HS-5 (cell line): ENCODE data around the gene MRPS6.

Experiments used
- DNase-seq: peaks from one replicate; pipeline ENCODE4 v3.0.0-alpha.2; 2012; ENCODE audit warnings: low read depth

Gene MRPS6

DNA sequence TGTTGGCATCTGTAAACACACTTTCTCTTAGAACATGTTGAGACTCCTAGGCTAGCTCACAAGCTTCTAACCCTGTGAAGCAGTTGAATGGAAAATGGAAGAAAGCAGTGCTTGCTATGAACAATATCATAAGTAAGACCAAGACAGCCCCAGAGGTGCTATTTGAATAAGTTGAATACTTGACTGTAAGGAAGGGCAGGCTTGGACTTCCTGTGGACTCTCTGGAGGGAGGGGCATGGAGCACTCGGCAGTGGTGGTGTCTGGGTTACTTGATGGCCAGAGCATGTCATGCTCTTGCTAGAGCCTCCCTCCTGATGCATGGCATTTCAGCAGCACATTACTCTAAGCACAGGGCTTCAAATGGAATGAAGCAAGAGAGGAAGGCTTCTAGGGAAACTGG lies 60.0 kb downstream of the MRPS6 start:
- DNase-seq, result no peak

DNA sequence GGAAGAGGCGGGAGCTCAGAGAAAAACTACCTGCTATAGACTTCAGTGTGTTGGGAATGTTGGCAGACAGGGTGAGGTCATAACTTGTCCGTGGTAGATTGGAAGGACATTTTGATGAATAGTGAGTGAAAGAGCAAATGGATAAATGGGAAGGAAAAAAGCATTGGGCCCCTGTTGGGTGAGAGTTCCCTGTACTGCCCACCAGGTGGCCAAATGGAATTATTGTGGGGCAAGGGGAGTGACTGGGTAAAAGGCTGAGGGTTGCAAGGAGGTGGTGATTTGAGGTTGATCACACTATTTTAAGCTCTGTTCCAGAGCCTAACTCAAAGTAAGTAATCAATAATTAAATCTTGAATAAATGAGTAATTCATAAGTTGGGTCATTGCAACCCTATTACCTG lies 60.4 kb downstream of the MRPS6 start:
- no peak for DNase-seq

DNA sequence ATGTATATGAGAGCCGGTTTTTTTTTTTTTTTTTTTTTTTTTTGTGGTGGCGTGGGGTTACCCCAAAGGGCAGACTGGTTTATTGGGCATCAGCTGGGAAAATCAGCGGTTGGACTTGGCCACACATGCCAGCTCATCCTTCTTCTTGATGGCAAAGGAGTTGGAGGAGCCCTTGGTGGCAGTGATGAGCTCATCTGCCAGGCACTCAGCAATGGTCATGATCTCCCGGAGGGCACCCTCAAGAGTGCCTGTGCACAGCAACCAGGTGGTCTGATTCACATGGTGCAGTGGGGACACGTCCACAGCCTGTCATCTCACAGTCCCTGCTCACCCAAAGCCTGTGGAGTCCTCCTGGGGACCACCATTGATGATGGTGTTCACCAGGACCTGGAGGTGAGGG lies 62.0 kb downstream of the MRPS6 start:
- no peak for DNase-seq

DNA sequence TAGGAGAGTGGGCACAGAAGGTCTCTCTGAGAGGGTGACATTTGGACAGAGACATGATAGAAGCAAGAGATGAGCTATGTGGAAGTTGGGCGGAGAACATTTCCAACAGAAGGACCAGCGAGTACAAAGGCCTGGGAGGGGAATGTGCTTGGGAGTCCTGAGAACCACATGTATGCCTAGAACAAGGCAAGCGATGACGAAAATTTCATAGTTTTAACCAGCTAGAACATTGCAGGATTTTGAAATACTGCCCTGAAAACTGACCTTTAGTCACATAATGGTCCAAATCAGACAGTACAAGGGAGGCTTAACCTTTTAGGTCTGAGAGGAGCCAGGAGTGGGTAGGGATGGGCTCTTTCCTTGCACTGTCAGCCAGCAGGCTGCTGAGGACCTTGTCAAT lies 68.0 kb downstream of the MRPS6 start:
- DNase-seq, result no peak

DNA sequence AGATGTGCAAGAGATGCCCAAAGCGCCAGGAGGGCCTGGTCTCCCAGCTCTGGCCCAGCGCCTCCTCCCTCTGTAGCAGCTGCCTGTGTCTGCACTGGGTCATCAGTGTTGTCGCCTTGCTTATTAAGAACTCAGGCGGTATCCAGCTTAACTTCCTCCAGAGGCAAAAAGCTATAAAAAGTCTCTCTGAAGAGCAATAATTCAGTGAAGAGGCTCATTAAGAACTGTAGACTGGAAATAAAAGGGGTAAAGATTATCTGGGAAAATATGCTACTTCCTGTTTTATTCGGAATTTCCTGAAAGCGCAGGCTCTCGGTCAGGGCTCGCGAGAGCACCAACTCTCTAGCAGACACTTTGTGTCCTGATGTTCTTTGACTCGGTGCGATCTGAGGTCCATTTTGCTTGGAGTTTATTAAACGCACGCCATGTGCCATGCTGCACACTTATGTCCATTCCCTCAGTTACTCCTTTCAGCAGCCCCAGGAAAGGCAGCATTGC lies 70.4 kb downstream of the MRPS6 start:
- no peak for DNase-seq

DNA sequence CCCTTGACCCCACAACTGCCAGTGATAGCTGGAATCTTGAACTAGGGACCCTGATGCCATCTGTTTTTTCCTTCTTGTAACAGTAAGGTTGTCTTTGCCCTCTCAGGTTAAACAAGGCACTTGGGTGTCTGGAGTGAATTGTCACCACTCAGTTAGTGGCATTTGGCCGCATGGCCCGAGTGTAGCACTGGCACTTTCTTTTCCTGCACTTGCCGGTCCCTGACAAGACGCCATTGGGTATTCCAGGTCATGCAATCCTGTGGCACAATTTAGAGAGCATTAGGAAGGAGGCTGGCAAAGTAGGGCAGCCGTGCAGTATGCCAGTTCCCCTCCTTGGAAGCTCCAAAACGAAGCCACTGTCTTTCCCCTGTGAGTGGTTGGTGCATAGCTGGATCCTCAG lies 70.8 kb downstream of the MRPS6 start:
- no peak for DNase-seq

DNA sequence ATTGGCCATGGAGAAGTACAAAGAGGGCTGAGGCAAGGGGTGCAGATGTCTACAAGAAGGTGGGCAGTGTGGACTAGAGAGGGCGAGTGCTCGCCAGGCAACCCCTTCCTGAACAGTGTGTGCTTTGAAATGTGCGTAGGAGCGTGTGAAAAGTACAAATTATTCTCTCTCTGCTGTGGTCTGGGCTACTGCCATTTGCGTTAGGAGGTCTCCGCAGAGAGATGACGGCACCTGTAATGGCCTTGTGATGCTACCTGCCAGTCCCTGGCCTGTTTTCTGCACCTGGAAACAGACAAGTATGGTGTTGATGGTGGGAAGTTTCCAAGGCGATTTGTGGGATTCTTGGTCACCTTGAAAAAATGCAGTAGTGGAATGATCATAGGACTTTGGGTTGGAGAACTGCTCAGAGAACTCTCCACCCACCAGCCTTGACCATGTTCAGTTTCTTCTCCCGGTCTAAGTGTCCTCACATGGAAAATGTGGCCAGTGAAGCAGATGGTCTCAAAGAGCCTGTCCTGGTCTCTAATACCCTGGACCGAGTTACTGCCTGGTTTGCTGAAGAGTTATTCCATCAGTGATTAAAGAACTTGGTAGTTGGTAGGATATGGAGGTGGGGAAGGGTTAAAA lies 74.5 kb downstream of the MRPS6 start:
- DNase-seq, result no peak

DNA sequence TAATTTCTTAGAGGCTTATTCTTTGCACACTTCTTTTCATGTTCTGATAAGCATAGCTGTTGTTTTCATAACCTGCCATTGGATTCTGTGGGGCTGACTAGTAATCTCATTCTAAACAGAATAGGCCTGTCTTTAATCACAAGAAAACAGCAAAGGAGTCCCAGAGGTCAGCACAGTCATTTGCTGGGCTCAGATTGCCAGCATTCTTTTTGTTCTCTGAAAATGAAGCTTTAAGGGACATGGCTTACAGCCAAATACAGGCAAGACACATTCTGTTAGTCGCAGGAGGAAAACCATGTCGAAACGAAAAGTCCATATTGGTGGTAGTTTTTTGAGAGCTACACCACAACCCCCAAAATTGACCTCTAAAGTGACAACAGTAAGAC lies 75.0 kb downstream of the MRPS6 start:
- DNase-seq, result no peak

DNA sequence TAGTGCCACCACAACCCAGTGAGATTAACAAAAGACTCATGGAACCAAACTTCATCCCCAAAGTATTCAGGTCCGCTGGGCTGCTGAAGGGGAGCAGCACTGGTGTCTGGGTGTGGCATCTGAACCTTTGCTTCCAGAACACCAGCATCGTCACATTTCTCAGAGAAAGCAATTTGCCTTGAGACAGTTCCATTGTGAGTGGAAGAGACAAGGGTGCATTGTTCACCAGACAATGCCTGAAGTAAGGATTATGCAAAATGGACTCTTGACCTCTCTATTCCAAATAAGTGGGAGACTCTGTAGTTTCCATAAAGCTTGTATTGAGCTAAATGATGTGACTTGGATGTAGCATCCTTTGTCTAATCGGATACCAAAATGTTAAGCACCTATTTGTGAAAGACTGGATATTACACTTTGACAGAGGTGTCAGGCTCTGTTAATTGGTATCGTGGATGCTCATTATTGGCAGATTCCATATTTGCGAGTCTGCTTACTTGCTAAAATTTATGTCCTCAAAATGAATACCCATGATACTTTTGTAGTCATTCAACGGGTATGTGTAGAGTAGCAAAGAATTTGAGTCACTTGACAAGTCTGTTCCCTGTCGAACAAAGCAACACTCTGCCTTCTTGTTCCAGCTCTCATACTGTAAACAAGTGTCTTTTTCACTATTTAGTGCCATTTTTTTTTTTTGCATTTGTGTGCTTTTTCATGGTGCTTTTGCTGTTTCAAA lies 75.6 kb downstream of the MRPS6 start:
- no peak for DNase-seq

DNA sequence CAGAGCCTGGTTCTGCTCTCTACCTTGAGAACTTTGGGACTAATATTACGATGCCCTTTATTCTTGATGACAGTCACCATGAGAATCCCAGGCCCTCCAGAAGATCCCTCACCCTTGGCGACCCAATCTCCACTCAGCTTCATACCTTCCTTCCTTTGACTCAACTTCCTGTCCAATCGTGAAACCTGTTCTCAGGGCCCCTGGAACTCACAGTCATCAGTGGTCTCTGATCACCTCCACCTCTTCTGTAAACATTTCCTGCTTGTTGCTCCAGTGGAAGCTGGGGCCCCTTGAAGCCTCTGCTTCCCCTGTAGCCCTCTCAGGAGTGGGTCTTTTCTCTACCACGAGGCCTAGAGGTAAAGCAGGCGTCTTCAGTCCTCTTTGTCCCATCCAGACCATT lies 79.1 kb downstream of the MRPS6 start:
- no peak for DNase-seq

DNA sequence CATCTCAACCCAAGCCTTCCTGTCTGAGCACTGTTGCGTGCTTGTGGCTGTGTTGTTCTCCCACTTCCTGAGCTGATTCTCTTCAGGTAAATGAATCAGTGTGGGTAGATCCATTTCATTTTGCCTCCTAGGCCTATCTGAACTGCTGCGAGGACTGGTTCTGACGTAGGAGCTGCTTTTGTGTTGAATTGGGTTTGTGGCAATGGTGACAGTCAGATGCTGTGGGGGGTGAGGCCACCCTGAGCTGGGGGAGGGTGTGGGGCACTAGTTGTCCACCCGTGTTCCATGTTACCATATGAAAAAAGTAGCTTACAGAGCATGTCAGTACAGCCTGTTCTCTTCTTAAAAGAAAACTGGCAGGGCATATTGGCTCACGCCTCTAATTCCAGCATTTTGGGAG lies 81.5 kb downstream of the MRPS6 start:
- no peak for DNase-seq

DNA sequence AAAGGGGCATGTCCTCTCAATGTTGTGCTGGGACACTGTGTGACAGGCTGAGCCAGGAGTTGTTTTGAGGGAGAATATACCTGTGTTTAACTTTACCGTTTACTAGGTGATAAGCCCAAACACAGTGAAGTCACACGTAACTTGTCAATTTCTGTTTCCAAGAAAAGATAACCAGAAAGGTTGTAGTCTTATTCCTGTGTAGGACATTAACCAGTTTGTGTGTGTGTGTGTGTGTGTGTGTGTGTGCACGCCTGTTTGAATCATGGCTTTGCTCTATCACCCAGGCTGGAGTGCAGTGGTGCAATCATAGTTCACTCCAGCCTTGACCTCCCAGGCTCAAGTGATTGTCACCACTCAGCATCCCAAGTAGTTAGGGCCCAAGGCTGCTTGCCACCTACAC lies 83.6 kb downstream of the MRPS6 start:
- DNase-seq, result no peak

DNA sequence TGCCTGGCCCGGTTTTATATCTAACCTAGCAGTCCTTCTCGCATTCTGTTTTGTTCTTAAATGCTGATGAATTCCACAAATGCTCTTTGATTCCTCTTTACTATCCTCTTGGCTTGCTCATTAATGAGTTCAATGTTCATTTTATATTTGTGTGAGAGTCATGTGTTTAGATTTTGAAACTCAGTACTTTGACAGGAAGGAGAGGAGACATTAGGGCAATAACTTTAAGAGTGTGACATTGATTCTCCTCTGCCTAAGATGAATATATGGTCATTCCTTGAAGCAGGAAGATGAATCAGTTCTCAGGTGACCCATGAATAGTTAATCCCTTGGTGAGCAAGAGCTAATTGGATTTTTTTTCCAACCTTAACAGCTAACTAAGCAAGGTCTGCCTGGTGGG lies 84.1 kb downstream of the MRPS6 start:
- no peak for DNase-seq

DNA sequence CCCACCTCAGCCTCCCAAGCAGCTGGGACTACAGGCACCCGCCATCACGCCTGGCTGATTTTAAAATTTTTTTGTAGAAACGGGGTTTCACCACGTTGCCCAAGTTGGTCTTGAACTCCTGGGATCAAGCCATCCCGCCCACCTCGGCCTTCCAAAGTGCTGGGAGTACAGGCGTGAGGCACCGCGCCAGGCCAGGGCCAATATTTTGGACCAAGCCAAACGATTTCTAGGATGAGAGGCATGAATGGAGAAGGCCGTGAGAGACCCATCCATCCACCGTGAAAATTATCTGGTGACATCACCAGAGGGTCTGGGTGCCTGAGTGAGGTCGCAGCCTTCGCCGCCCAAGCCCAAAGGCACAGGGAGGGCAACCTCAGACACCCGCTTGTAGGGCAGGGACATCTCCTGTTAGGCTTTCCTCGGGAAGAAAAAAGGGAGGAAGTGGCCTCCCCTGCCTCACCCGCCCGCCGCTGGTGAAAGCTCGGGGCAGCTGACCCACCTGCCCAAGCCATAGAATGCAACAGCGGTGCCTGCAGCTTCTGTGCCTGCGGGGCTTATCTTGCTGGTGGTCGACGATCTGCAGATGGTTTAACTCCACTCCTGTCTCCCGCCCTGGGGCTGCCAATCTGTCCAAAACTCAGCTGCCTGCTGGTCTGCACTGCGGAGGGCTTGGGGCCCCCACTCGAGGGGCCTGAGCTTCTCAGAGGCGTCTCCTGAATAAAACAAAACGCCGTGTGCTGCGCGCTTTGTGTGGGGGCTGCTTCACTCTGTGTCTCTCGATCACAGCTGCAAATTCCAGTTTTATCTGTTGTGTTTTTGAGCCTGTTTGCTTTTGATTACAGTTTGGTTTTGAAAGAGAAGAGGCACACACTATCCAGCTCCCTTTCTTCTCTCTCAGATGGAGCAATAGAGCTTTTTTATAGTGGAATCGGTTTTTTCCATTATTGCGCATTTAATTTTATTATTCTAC lies 85.8 kb downstream of the MRPS6 start:
- no peak for DNase-seq

DNA sequence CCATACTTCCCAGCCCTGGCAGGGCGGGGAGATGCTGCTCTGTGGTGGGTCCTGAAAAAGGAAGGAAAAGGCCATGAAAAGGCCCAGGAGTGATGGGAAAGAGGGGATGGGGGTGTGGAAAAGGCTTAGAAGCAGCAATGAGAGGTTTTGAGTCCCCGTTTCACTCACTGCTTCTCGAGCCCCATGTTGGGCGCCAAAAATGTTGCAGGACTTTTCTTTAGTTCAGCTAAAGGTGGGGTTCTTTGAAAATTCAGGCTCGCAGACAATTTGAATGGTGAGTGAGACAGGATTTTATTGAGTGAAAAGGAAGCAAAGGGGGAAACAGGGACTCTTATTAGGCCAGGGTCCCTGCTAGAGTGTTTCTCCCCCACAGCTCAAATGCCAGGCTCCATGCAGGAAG lies 93.1 kb downstream of the MRPS6 start:
- DNase-seq, result no peak

DNA sequence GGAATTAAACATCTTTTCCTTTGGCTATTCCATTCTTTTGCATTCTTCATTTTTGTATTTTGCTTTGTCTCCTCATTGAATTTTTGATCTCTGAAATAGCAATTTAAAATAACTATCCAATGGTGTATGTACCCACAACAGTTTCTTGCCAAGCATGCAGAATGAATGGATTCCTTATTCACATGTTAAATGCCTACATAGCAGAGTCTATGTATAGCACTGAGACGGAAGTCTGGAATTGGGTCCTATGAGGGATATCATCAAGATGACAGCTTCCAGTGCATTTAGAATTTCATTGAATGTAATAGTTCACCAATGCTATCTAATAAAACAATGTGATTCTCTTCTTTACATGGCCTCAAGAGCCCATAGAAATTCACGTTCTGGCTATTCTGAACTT lies 97.5 kb downstream of the MRPS6 start:
- DNase-seq, result no peak

DNA sequence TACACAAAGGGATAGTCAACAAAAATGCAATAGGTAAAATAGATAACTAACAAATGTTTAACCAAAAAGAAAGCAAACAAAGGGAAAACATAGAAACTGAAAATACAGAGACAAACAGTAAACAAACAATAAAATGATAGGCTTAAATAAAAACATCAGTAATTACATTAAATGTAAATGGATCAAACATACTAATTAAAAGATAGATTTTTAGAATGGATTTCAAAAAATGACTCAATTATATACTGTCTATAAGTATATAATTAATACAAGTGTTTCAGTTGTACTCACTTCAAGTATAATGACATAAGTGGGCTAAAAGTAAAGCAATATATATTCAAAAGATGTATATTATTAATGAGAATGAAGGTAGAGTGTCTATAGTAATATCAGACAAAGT lies 101.1 kb downstream of the MRPS6 start:
- no peak for DNase-seq

DNA sequence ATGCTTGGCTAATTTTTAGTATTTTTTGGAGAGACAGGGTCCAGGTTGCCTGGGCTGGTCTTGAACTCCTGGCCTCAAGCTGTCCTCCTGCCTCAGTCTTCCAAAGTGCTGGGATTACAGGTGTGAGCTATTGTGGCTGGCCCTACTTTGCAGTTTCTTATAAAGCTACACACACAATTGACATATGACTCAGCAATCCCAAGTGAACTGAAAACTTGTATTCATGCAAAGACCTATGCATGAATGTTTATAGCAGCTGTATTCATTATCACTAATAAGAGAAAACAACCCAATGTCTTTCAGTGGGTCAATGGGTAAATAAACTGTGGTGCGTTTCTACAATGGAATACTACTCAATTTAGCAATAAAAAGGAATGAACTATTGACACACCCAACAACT lies 103.1 kb downstream of the MRPS6 start:
- DNase-seq, result no peak

DNA sequence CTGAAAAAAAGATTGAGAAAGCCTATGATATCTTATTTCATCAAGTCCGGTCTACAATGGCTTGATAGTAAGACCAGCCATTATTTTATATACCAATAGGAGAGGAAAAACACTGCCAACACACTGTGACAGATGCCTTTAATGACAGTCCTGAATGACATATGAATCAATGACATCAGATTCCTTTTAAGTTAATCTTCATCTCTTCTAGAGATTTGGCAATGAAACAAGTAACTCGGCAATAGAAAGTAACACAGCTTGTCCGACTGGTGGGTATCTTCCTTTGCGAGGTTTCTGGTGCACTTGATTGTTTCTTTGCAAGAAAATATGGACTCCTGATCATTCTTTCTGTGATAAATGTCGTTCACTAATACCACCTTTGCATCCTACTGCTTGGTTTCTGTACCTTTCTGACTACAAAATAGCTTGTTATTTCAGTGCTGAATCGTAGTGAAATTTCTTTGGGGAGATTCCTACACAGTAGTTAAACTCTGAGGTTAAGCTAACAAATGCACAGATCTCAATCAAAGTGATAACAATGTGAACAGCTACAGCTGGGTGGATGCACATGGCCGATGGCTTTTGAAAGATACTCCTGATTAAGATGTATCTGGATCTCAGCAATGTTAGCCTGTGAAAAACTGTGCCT lies 104.7 kb downstream of the MRPS6 start:
- no peak for DNase-seq

DNA sequence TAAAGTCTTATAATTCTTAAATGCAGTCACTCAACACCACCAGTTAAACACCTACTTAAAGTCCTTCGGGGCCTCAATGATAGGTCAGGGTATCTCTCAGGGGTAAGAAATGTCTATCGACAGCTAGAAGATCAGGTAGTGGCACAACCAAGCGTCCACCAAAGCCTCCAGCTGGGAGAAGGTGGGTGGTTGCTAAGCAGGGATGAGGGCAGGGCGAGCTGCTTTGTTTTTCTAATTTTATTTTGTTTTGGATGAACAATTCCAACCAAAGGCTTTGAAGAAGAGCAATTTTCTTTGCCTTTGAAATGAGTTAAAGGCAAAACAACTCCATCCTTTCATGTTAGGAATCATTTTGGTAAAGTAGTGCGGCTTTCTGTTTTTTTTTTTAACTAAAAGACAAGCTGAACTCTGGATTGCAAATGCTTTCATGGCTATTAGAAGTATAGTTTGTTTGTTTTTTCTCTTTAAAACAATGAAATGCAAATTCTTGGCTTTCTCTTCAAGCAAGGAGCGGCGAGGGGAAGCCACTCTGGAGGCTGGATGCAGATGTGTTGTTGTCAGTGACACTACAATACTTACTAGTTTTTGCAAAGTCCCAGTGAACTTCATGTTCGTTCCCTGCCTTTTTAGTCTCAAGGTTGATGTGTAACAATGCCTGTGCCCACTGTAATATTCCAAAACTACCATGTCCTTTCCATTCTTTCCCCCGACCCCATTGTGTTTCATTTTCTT lies 106.0 kb downstream of the MRPS6 start:
- DNase-seq, result no peak

DNA sequence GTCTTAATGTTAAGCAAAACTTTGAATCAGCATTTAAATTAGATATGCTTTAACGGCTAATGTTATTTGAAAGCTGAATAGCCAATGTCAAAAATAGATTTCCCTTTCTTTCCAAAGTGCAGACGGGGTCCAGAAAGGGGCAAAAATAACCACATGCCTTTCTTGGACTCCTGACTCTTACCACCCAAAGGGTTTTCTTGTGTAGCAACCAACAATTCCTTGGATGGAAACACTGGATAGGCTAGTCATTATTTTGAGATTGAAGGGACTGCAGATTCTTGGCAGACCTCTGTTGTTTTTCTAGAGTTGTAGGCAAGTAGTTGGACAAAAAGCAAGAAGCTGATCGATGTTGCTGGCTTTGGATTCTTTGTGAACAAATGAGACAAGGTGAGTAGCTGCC lies 107.0 kb downstream of the MRPS6 start:
- no peak for DNase-seq
